Left ventricle myocardium superior (tissue), 1 donor: ENCODE results near the gene NAP1L1. TPM values are rescaled to one million over a fixed set of nuclear protein-coding genes. Genes with fewer than 3 reads are reported as not detected.

Source experiments
- ATAC-seq: fragments of 200-7000 bp; cut with Tn5 transposase; one replicate; pipeline ENCODE4 v1.9.1; 2020; ENCODE audit warnings: mild to moderate bottlenecking, moderate library complexity
- DNase-seq: peaks from one replicate; pipeline ENCODE4 v3.0.0-alpha.2; 2020
- intact Hi-C: fragments of 100-400 bp; cut with micrococcal nuclease; formaldehyde crosslinking; loops from one replicate; pipeline ENCODE4 v1.11.0; 2022
- total RNA-seq: library from RNA; stranded (reverse); fragmentation: NEBNext Ultra II Directional; extraction: Animal tissue kit (Norgen Biotek cat#: 25700); gene quantifications from one replicate; pipeline ENCODE4 v1.2.1, GENCODE V29; 2021
- donor health status: DM: no; HTN: yes; CAD: no; lungs with severe emphysema.

Gene NAP1L1
- total RNA-seq, 1 donor from 2014 or later: 316 TPM

DNA sequence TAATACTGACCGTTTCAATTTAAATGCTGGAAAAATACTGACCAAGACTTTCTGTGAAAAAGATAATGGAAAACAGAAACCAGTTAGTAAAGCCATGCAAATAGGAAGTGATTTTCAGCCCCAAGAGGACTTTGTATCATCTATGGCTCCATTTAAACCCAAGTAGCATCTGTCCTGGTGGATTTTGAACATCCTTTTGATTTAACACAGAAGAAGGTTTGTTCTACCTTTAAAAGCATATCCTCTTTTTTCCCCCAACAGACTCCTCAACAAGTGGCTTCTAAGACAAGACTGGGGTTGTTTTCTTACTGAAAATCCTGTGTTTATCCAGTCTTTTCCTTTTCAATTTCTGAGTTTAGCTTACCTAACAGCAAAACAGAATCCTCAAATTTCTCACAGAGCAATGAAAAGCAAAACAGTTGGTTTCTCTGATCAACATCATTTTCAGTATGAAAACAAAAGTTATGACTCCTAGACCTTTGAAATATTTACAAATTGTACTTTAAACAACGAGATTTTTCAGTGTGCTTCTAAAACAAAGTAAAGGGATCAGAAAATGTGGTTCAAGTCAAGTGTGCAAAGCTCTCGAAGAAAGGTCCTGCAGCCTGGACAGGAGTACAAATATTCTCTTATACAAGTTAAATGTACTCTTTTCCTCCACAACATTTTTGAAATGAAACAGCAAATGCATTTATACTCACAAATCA, 55.8 kb downstream of the NAP1L1 start:
- DNase-seq (no peak), ATAC-seq (no peak)
- intact Hi-C loops: loop anchor here (5.0 kb wide), 1 partner anchor 36 kb away; no protein-coding TSS in a partner anchor

- DNase-seq (no peak), ATAC-seq (no peak)
- intact Hi-C loops: loop anchor here (5.0 kb wide), 1 partner anchor 34 kb away; no protein-coding TSS in a partner anchor
Measured at GRCh38 chr12:76026643-76027063, 57.8 kb downstream of the NAP1L1 start.

GRCh38 chr12:76025601-76026575, 58.6 kb downstream of the NAP1L1 start:
- DNase-seq: no peak
- ATAC-seq: no peak
- intact Hi-C loops: loop anchor here (5.0 kb wide), 1 partner anchor 34 kb away; no protein-coding TSS in a partner anchor

GRCh38 chr12:76024942-76025600, 59.4 kb downstream of the NAP1L1 start:
- intact Hi-C loops: loop anchor here (5.0 kb wide), 1 partner anchor 33 kb away; no protein-coding TSS in a partner anchor
- DNase-seq: no peak
- no peak for ATAC-seq

GRCh38 chr12:76024102-76024781, 60.2 kb downstream of the NAP1L1 start:
- intact Hi-C loops: no loop called here
- ATAC-seq: no peak
- no peak for DNase-seq

- no peak for DNase-seq
- ATAC-seq: no peak
- intact Hi-C loops: no loop called here
Measured at GRCh38 chr12:76023069-76023690, 61.3 kb downstream of the NAP1L1 start.

DNA sequence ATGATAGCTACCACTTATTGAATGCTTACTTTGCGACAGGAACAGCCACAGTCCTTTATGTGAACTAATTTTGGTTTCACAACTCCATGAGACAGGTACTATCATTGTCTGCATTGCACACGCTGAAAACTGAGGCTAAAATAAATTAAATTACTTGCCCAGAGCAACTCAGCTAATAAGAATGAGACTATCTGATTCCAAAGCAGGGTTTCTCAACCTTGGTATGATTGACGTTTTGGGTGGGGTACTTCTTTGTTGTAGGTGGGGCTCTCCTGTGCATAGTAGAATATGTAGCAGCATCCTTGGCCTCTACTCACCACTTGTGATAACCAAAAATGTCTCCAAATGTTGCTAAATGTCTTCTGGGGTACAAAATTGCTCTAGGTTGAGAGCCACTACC, 62.0 kb downstream of the NAP1L1 start:
- ATAC-seq (no peak), DNase-seq (no peak)
- intact Hi-C loops: no loop called here

GRCh38 chr12:76020731-76021672, 63.5 kb downstream of the NAP1L1 start:
- intact Hi-C loops: no loop called here
- no peak for DNase-seq
- ATAC-seq: no peak

GRCh38 chr12:76020281-76020680, 64.2 kb downstream of the NAP1L1 start:
- intact Hi-C loops: no loop called here
- ATAC-seq (no peak), DNase-seq (no peak)

- intact Hi-C loops: no loop called here
- ATAC-seq: no peak
- DNase-seq: no peak
Measured at GRCh38 chr12:76018672-76019071, 65.8 kb downstream of the NAP1L1 start.

GRCh38 chr12:76018111-76018510, 66.4 kb downstream of the NAP1L1 start:
- ATAC-seq: peak; percentile 99
- intact Hi-C loops: no loop called here
- DNase-seq: peak; percentile 51

GRCh38 chr12:76014007-76014406, 70.5 kb downstream of the NAP1L1 start:
- ATAC-seq (no peak), DNase-seq (no peak)
- intact Hi-C loops: no loop called here

GRCh38 chr12:76013603-76014002, 70.9 kb downstream of the NAP1L1 start:
- ATAC-seq (no peak), DNase-seq (no peak)
- intact Hi-C loops: no loop called here

GRCh38 chr12:76012644-76013043, 71.8 kb downstream of the NAP1L1 start:
- no peak for DNase-seq
- no peak for ATAC-seq
- intact Hi-C loops: no loop called here

DNA sequence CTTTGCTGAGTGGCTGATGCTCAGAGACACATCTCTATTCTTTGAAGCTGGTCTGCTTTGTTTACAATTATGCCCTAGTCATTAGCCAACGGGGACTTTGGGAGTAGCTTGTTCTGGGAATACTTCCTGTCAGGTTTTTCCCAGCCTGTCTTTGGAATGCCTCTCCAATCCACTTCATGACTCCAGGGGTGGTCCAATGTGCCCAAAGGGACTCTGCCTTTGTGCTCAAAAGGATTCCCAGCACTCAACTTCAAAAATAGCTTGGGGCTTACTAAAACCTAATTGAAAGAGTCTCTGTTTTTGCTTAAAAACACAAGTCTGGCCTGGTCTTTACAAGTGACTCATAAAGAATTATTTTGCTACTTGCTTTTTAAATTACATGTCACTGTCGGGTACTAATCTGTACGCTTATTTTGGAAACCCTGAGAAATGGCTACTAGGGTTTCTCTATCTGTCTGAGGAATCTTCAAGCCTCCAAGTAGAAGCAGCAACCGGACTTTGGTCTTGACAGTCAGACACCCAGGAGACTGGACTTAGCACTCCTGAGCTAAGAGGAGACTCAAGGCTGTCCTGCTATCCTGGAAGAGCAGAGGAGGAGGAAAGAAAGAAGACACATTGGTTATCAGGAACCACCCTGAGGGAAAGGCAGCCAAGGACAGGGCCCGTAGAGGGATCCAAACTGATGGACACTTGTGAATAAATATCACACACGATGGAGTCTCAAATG, 73.6 kb downstream of the NAP1L1 start:
- intact Hi-C loops: no loop called here
- DNase-seq (no peak), ATAC-seq (no peak)

DNA sequence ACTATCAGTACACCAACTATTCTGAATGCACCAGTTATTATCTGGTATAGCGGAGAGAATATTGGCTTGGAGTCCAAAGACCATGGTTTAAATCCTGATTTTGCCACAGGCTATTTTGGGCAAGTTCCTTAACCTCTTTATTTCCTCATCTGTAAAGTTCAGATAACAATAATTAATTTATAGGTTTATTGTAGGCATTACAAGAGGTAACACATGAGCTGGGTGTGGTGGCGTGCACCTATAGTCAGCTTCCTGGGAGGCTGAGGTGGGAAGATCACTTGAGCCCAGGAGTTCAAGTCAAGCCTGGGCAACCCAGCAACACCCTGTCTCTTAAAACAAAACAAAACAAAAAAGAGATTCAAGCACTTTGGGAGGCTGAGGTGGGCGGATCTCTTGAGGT, 76.1 kb downstream of the NAP1L1 start:
- DNase-seq (no peak), ATAC-seq (no peak)
- intact Hi-C loops: no loop called here

DNA sequence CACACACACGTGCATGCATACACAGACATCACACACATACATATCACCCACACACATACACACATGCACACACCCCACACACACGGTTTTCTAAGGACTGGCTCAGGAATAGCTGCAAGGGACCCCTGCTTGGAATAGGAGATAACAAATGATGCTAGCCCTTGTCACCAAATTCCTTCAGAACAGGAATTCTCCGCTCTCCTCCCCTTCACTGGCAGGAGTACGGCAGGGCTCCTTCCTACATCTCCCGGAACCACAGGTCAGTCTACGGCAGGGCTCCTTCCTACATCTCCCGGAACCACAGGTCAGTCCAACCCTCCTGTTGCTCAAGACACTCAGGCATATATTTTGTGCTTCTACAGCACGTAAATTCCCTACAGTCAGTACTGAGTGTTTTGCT, 76.8 kb downstream of the NAP1L1 start:
- intact Hi-C loops: no loop called here
- DNase-seq (no peak), ATAC-seq (no peak)
